OCI-LY1 (cell line): ENCODE results near the gene POU2F1.

ENCODE experiments used
- H2AFZ ChIP-seq: fragments of 200-600 bp; sonication (generic), shearing (Covaris generic); 2 replicates; pipeline ENCODE4 v1.6.0; 2014; ENCODE audit warnings: antibody characterized with exemption, mild to moderate bottlenecking, low read length
- H3F3A ChIP-seq: fragments of 200-600 bp; sonication (generic), shearing (Covaris generic); 2 replicates; pipeline ENCODE4 v1.6.0; 2014; ENCODE audit warnings: mild to moderate bottlenecking, antibody characterized with exemption, low read length, moderate library complexity; ENCODE audit not compliant: insufficient read depth
- H3K27ac ChIP-seq: fragments of 200-600 bp; sonication (generic); 2 replicates; pipeline ENCODE4 v1.5.1; 2014; ENCODE audit warnings: low read length, mixed run types, mild to moderate bottlenecking, low read depth; ENCODE audit not compliant: poor library complexity, severe bottlenecking
- H3K27me3 ChIP-seq: fragments of 200-600 bp; sonication (generic); 2 replicates; pipeline ENCODE4 v1.6.0; 2014; ENCODE audit warnings: antibody characterized with exemption, mild to moderate bottlenecking, low read length, moderate library complexity; ENCODE audit not compliant: insufficient read depth
- H3K36me3 ChIP-seq: fragments of 200-600 bp; sonication (generic); 2 replicates; pipeline ENCODE4 v1.6.1; 2014; ENCODE audit warnings: mild to moderate bottlenecking, antibody characterized with exemption, low read length, moderate library complexity, mixed read lengths; ENCODE audit not compliant: insufficient read depth
- H3K4me1 ChIP-seq: fragments of 200-600 bp; sonication (generic); 2 replicates; pipeline ENCODE4 v1.5.1; 2014; ENCODE audit warnings: mild to moderate bottlenecking, low read length, moderate library complexity; ENCODE audit not compliant: insufficient read depth, severe bottlenecking
- H3K4me2 ChIP-seq: fragments of 200-600 bp; sonication (generic), shearing (Covaris generic); 2 replicates; pipeline ENCODE4 v1.6.1; 2014; ENCODE audit warnings: low read length
- H3K4me3 ChIP-seq: fragments of 200-600 bp; sonication (generic); 2 replicates; pipeline ENCODE4 v1.5.1; 2014; ENCODE audit warnings: low read length, low read depth, mild to moderate bottlenecking, mixed read lengths; ENCODE audit not compliant: poor library complexity, severe bottlenecking
- H3K79me2 ChIP-seq: fragments of 200-600 bp; shearing (Covaris generic); 2 replicates; pipeline ENCODE4 v1.6.1; 2016; ENCODE audit warnings: mixed run types, low read length, mixed read lengths; ENCODE audit not compliant: insufficient read depth
- H3K9ac ChIP-seq: fragments of 200-600 bp; sonication (generic), shearing (Covaris generic); 2 replicates; pipeline ENCODE4 v1.6.1; 2014; ENCODE audit warnings: mild to moderate bottlenecking, low read length, mixed read lengths
- H3K9me2 ChIP-seq: fragments of 200-600 bp; sonication (generic), shearing (Covaris generic); 2 replicates; pipeline ENCODE4 v1.6.1; 2014; ENCODE audit warnings: low read depth, mild to moderate bottlenecking, low read length, mixed read lengths
- H3K9me3 ChIP-seq: fragments of 200-600 bp; shearing (Covaris generic); 2 replicates; pipeline ENCODE4 v1.6.1; 2014; ENCODE audit warnings: low read length, mixed read lengths
- H4K20me1 ChIP-seq: fragments of 200-600 bp; sonication (generic), shearing (Covaris generic); 2 replicates; pipeline ENCODE4 v1.6.0; 2016; ENCODE audit warnings: mild to moderate bottlenecking, low read length; ENCODE audit not compliant: insufficient read depth
- CTCF ChIP-seq: fragments of 200-600 bp; sonication (generic), shearing (Covaris generic); IDR thresholded peaks from 2 replicates; pipeline ENCODE4 v1.5.1; 2017; ENCODE audit warnings: mild to moderate bottlenecking, antibody characterized with exemption, low read length, moderate library complexity, mixed read lengths
- EZH2 ChIP-seq: fragments of 200-600 bp; sonication (generic), shearing (Covaris generic); IDR thresholded peaks from 2 replicates; pipeline ENCODE4 v1.8.0; 2017; ENCODE audit warnings: borderline replicate concordance, mixed run types, mild to moderate bottlenecking, antibody characterized with exemption, low read length, moderate library complexity, mixed read lengths

Gene POU2F1

GRCh38 chr1:167248707-167249642 lies 28.3 kb downstream of the POU2F1 start:
- Histone ChIP-seq H3K27ac (no peak overlapping the region), H2AFZ (no peak overlapping the region), H3K4me1 (peaks cover 27% of the 10 kb centered on the region), H3K4me2 (no peak overlapping the region), H3K9me3 (no peaks in the 10 kb centered on the region), H3F3A (no peaks in the 10 kb centered on the region), H3K4me3 (no peak overlapping the region), H3K79me2 (no peaks in the 10 kb centered on the region), H4K20me1 (no peaks in the 10 kb centered on the region), H3K9me2 (no peaks in the 10 kb centered on the region), H3K36me3 (no peaks in the 10 kb centered on the region), H3K9ac (no peak overlapping the region), H3K27me3 (no peaks in the 10 kb centered on the region)
- TF ChIP-seq CTCF (no peak), EZH2 (no peak)

- H3F3A ChIP-seq = no peaks in the 10 kb centered on the region
- no peak overlapping the region for H3K4me3 ChIP-seq
- H3K9me3 ChIP-seq = no peaks in the 10 kb centered on the region
- peaks cover 27% of the 10 kb centered on the region for H3K4me1 ChIP-seq
- H3K79me2 ChIP-seq = no peaks in the 10 kb centered on the region
- no peaks in the 10 kb centered on the region for H3K36me3 ChIP-seq
- no peak for TF ChIP-seq CTCF
- TF ChIP-seq EZH2 = no peak
- no peak overlapping the region for H3K4me2 ChIP-seq
- no peak overlapping the region for H3K9ac ChIP-seq
- H4K20me1 ChIP-seq = no peaks in the 10 kb centered on the region
- H3K27me3 ChIP-seq = no peaks in the 10 kb centered on the region
- no peaks in the 10 kb centered on the region for H3K9me2 ChIP-seq
- no peak overlapping the region for H2AFZ ChIP-seq
- H3K27ac ChIP-seq = no peak overlapping the region
These were observed 29.0 kb downstream of the POU2F1 start for GRCh38 chr1:167249702-167250101.

- no peaks in the 10 kb centered on the region for H3K27me3 ChIP-seq
These were observed 29.8 kb downstream of the POU2F1 start for GRCh38 chr1:167250482-167250881.

More at GRCh38 chr1:167250482-167250881, 29.8 kb downstream of the POU2F1 start:
- H3K79me2 ChIP-seq = no peaks in the 10 kb centered on the region
- TF ChIP-seq CTCF (no peak), EZH2 (no peak)
- H3K4me2 ChIP-seq = no peak overlapping the region
- no peaks in the 10 kb centered on the region for H3K9me2 ChIP-seq
- no peak overlapping the region for H3K27ac ChIP-seq
- H3K4me3 ChIP-seq = no peak overlapping the region
- H3F3A ChIP-seq = no peaks in the 10 kb centered on the region
- peaks cover 27% of the 10 kb centered on the region for H3K4me1 ChIP-seq
- no peaks in the 10 kb centered on the region for H3K36me3 ChIP-seq
- H2AFZ ChIP-seq = no peak overlapping the region
- no peak overlapping the region for H3K9ac ChIP-seq
- no peaks in the 10 kb centered on the region for H3K9me3 ChIP-seq
- H4K20me1 ChIP-seq = no peaks in the 10 kb centered on the region
